Iris pigment epithelial cell (primary cell): ENCODE measurements around the gene SP110.
A peak's percentile ranks its signal among the peaks of the same experiment; 100 is the strongest.
"Not testable (repeated sequence)": the region's sequence is repeated elsewhere in the genome, so short reads cannot be mapped to it uniquely, and the experiment has no call there.

Experiments used
- DNase-seq: peaks from one replicate; pipeline ENCODE4 v3.0.0-alpha.2; 2011; ENCODE audit warnings: low read depth

Gene SP110

GRCh38 chr2:230219419-230220331 lies at the start of gene SP110:
SP110 (minus strand) TSS chr2:230219984; CDS start chr2:230216927, 3,057 bp downstream.
- DNase-seq = peak; percentile 94

DNA sequence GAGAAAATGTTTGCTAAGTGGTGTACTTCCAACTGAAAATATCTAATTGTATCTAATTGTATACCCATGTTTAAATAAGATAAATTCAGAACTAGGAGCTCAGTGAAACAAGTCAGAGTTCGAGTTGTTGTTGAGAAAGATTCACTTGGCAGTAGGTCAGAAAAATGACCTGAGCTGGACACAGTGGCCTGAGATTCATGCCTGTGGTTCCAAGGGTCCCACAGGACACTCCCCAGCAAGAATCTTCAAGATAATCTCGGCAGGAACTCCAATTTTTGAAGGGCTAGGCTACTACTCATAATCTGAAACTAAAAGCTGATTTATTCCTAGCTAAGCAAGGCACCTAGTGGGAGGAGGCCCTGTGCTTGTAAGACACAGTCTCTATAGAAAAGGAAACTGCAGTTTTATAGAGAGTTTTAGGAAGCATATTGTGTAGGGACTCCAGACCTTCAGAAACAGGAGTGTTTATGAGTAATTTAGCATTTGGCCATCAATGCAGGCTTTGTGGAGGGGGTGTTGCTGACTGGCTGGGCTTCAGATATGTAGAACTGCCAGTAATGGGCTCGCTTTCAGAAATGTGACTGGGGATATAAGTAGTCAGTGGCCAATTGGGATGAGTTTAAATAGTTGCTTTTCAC lies 48.9 kb upstream of the SP110 start:
- peak; percentile 19 for DNase-seq

- no peak for DNase-seq
These were observed 47.8 kb upstream of the SP110 start for GRCh38 chr2:230267556-230267955.

GRCh38 chr2:230267059-230267458 lies 47.3 kb upstream of the SP110 start:
- DNase-seq = no peak

GRCh38 chr2:230266638-230267037 lies 46.9 kb upstream of the SP110 start:
- DNase-seq = peak; percentile 23

- not testable (repeated sequence) for DNase-seq
These were observed 45.2 kb upstream of the SP110 start for GRCh38 chr2:230264945-230265344.

- DNase-seq = no peak
These were observed 42.5 kb upstream of the SP110 start for GRCh38 chr2:230262246-230262645.

DNA sequence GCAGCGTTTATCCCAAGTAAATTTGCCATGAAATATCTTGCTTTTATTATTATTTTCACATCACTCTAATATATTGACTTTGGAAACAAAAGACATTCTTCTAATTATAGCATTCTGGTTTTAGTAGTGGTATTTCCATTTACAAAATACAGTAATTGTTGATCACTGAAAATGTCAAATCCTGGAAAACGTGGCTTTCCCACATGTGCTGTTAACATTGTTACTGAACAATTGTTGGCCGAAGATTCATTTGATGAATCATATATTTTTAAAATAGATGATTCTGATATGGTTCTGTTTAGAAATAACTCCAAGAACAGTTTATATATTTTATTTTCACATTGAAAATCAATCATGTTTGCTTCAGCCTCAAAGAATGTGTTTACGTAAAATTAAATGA lies 38.7 kb upstream of the SP110 start:
- no peak for DNase-seq

DNA sequence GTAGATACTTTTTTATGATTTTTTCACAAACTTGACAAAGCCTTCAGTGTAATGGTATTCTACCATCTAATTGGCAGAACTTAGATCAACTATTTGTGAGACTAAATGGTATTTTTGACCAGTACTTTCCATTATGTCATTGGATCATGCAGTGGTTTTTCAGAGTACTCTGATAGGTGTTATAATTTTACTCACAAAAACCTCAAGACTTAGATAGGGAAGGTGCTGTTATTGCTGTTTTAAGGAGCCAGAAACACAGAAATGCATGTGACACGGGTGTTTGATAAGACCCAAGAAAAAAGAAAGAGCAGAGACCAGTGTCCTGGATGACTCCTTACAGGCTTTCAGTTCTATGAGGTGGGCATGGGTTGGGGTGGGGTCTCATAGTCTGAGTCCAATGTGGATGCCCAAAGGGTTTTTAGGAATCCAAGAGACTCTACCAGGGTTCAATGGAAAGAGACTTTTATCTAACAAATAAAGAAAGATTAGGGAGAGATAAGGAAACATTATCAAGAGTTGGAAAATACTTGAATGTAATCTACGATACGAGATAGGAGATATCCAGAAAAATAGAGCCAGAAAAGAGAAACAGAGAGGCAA lies 37.0 kb upstream of the SP110 start:
- no peak for DNase-seq

DNA sequence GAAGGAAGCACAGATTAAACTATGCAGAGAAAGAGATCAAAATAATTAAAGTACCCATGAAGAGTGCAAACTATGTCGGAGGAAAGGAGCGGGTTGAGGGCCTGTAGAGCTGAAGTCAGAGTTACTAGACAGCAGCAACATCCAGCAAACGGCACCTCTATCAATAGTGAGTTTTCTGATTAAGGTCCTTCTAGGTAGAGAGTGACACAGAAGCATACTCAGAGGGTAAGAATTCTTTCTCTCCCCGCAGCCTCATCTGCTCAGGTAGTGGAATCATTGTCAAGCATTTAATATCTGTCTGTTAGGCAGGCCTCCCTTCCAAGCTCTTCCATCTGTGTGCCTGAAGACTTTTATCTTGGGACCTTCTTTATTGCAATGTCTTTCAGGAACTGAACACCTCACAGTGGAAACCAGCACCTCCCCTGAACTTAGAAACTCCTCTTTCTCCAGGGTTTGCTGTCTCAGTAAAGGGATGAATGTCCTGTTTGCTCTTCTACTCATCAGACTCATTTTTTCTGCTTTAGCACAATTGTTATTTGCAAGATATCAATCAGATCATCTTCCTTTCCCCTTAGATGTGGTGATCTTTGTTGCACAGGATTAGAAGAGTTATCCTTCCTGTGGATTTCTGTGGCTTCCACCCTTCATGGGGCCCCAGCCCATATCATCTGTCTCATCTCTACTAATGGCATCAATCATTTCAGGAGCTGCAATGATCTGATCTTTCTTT lies 34.5 kb upstream of the SP110 start:
- DNase-seq = no peak

DNA sequence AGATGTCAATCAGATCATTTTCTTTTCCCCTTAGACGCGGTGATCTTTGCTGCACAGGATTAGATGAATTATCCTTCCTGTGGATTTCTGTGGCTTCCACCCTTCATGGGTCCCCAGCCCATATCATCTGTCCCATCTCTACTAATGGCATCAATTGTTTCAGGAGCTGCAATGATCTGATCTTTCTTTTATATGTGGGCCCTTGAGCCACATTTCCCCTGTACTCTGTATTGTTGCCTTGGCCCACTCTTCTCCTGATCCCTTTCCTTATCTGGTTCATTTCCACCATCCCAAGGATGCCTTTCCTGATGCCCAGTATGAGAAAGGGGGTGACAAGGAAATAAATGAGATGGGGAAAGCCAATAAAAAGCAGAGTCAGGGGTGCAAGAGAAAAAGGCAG lies 30.4 kb upstream of the SP110 start:
- no peak for DNase-seq

GRCh38 chr2:230246206-230246605 lies 26.4 kb upstream of the SP110 start:
- DNase-seq = no peak

DNA sequence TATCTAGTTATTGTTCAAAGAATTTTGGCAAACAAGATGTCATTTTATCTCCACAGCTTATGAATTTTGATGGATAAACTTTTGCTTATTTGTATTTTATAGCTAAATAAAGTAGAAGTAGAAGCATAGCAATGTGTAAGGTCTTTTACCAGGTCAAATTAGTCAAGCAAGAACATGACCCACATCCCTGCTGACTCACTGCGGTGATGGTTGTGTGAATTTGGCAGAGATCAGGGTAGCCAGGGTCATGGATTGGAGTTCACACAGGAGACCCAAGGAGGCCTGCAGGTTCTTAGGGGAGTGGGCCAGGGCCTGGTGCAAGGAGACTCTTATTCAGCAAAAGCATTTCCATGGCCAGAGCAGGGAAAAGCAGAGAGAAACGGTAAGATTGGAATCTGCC lies 24.4 kb upstream of the SP110 start:
- DNase-seq = peak; percentile 28

- DNase-seq = peak; percentile 39
These were observed 15.1 kb upstream of the SP110 start for GRCh38 chr2:230234845-230235244.

GRCh38 chr2:230234122-230234722 lies 14.4 kb upstream of the SP110 start:
- no peak for DNase-seq

GRCh38 chr2:230231251-230231650 lies 11.5 kb upstream of the SP110 start:
- peak; percentile 21 for DNase-seq

DNA sequence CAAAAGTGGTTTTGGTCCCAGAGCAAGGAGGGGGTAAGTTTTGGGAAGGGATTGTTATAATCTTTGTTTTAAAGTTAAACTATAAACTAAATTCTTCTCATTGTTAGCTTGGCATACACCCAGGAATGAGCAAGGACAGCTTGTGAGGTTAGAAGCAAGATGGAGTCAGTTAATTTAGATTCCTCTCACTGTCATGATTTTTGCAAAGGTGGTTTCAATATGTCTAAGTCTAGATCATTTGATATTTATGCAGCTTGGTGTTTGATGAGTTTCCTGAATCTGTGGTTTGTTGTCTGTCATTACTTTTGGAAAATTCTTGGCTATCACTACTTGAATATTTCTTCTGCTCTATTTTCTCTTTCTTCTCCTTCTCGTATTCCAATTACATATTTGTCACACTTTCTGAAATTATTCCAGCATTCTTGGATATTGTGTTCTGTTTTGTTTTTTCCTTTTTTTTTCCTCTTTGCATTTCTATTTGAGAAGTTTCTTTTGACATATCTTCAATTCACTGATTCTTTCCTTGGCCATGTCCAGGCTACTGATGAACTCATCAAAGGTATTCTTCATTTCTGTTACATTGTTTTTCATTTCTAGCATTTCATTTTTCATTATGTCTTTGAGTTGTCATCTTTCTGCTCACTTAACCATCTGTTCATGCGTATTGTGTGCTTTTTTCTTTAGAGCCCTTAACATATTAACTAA lies 10.9 kb upstream of the SP110 start:
- DNase-seq = no peak

- peak; percentile 96 for DNase-seq
These were observed 10.3 kb upstream of the SP110 start for GRCh38 chr2:230230087-230230486.

- DNase-seq = no peak
These were observed 7.4 kb upstream of the SP110 start for GRCh38 chr2:230227216-230227615.

DNA sequence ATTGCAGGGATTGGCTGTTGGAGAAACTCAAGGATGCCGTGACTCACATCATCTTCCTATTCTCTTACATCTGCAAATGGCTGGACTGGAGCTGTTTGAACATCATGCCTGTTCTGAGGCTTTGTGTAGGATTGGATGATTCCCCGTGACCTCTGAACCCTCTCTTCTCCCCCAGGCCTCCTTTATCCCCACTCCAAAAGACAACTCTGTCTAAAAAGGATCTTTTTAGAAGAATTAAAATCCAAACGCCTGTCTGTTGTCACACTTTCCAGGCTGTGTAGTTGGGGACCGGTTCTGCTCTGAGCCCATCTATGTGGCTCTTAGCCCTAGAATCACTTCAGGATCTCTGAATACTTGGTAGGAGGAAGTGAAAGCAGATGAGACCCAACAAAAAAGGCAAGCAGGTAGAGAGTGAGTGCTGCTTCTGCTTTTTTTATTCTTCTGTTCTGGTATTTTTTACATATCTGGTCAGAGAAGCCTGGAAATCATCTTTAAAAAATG lies 6.3 kb upstream of the SP110 start:
- no peak for DNase-seq

DNA sequence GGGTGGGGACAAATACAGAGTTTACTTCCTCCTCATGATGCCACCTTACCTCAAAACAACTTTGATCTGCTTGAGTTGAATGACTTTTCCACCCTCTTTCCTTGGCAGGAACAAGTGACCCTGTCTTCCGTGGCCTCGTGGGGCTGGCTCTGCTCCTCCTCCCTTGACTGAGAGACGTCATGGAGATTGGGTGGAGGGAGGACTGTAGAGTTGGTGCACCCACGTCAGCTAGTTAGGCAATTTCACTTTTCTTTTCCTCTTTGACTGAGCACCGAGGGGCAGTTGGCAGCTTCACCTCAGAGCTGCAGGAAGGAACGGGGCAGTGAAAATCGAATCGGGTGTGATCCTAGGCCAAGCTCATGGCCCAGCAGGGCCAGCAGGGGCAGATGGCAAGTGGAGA lies 5.7 kb upstream of the SP110 start, which contains the start of gene SP140:
Gene SP140, plus strand, starts transcription at position 251 of the 400 bp plus-strand sequence. Its CDS starts 109 bp downstream, at position 360.
- no peak for DNase-seq
